Measurements from ENCODE around the gene SHF. TPM values are rescaled to one million over a fixed set of nuclear protein-coding genes. Genes with fewer than 3 reads are reported as not detected.
"Not testable (repeated sequence)": the region's sequence is repeated elsewhere in the genome, so short reads cannot be mapped to it uniquely, and the experiment has no call there.

SHF gene
- total RNA-seq, 1 experiment from 2014 or later, result 7.3 TPM

DNA sequence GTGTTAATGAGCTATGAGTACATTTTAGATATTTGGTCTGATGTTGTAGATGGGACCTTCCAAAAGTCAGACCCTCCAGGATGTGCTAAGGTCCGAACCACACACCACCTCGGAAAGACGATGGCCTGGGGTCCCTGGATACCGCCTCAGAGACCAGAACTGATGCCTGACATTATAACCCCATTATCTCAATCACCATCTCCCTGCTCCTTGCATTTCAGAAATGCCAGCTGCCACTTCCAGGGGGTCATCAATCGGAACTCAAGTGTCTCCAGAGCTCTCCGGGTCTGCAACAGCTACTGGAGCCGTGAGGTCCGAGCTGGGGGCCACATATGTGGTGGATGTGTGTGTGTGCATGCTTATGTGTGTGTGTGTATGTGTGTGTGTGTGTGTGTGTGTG is 50.1 kb downstream of the SHF start:
- no peak overlapping the region for H3K27ac Mint-ChIP-seq (ENCODE audit: unreplicated experiment)
- no peak overlapping the region for H3K4me3 Mint-ChIP-seq (ENCODE audit: low read depth, unreplicated experiment)
- H3K4me1 Mint-ChIP-seq (ENCODE audit: low read depth, unreplicated experiment), result no peaks in the 10 kb centered on the region
- CTCF ChIA-PET, result interaction anchor here (0.9 kb wide), 1 partner anchor 11 kb away, joined by 3 read pairs; no protein-coding TSS in a partner anchor
- H3K27me3 Mint-ChIP-seq (ENCODE audit: unreplicated experiment), result peaks cover 26% of the 10 kb centered on the region
- no peaks in the 10 kb centered on the region for H3K36me3 Mint-ChIP-seq (ENCODE audit: insufficient read depth, unreplicated experiment)
- no TSS peak for BruUV-seq (replicated peaks)
- intact Hi-C loops (cut with micrococcal nuclease; ENCODE audit: unreplicated experiment), result no loop called here
- TF ChIP-seq, protein P1, sequence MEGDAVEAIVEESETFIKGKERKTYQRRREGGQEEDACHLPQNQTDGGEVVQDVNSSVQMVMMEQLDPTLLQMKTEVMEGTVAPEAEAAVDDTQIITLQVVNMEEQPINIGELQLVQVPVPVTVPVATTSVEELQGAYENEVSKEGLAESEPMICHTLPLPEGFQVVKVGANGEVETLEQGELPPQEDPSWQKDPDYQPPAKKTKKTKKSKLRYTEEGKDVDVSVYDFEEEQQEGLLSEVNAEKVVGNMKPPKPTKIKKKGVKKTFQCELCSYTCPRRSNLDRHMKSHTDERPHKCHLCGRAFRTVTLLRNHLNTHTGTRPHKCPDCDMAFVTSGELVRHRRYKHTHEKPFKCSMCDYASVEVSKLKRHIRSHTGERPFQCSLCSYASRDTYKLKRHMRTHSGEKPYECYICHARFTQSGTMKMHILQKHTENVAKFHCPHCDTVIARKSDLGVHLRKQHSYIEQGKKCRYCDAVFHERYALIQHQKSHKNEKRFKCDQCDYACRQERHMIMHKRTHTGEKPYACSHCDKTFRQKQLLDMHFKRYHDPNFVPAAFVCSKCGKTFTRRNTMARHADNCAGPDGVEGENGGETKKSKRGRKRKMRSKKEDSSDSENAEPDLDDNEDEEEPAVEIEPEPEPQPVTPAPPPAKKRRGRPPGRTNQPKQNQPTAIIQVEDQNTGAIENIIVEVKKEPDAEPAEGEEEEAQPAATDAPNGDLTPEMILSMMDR (IDR thresholded peaks at IDR 0.05; ENCODE audit: unreplicated experiment), result no peak
- H3K9me3 Mint-ChIP-seq (ENCODE audit: low read depth, unreplicated experiment), result no peaks in the 10 kb centered on the region
- no peak for DNase-seq

- no peak for DNase-seq
- Mint-ChIP-seq H3K4me3 (ENCODE audit: low read depth, unreplicated experiment) (no peak overlapping the region), H3K36me3 (ENCODE audit: insufficient read depth, unreplicated experiment) (no peaks in the 10 kb centered on the region), H3K27ac (ENCODE audit: unreplicated experiment) (no peak overlapping the region), H3K9me3 (ENCODE audit: low read depth, unreplicated experiment) (no peaks in the 10 kb centered on the region), H3K27me3 (ENCODE audit: unreplicated experiment) (peaks cover 39% of the 10 kb centered on the region), H3K4me1 (ENCODE audit: low read depth, unreplicated experiment) (no peaks in the 10 kb centered on the region)
- BruUV-seq (replicated peaks), result no TSS peak
- TF ChIP-seq, protein P1 (IDR thresholded peaks at IDR 0.05; ENCODE audit: unreplicated experiment), result no peak
- intact Hi-C loops (cut with micrococcal nuclease; ENCODE audit: unreplicated experiment), result no loop called here
- CTCF ChIA-PET, result interaction anchor here (1.8 kb wide), 1 partner anchor 18 kb away, joined by 6 read pairs; no protein-coding TSS in a partner anchor
Measured at GRCh38 chr15:45136378-45136764, 51.4 kb downstream of the SHF start.

DNA sequence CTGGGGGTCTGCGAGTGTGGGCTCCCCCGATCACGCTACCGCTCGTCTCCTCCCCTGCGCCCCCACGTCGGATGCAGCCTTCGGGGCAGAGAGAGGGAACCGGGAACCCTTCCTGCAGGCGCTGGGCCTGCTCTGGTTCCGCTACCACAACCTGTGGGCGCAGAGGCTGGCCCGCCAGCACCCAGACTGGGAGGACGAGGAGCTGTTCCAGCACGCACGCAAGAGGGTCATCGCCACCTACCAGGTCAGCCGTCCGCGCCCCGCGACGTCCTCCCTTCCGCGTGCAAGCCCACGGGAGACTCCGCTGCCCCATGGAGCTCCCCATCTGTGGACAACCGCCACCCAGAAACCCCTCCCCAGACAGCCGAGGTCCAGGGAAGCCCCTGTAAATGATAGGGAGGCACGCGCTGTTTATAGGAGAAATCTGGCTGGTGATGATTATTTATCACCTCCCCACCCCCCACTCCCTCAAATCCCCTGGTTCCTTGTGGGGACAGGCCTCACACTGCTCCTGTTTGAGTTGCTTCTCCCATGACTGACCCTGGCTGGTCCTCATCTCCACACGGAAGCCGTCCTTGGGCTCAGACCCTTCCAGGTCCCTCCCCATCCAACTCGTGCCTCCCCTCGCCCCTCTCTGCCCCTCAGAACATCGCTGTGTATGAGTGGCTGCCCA is 51.9 kb downstream of the SHF start:
- H3K27ac Mint-ChIP-seq (ENCODE audit: unreplicated experiment); H3K4me1 Mint-ChIP-seq (ENCODE audit: low read depth, unreplicated experiment); BruUV-seq (replicated peaks); intact Hi-C loops (cut with micrococcal nuclease; ENCODE audit: unreplicated experiment); H3K9me3 Mint-ChIP-seq (ENCODE audit: low read depth, unreplicated experiment); H3K4me3 Mint-ChIP-seq (ENCODE audit: low read depth, unreplicated experiment); DNase-seq; H3K36me3 Mint-ChIP-seq (ENCODE audit: insufficient read depth, unreplicated experiment): not testable (repeated sequence)
- peaks cover 44% of the 10 kb centered on the region for H3K27me3 Mint-ChIP-seq (ENCODE audit: unreplicated experiment)
- CTCF ChIA-PET, result interaction anchor here (1.6 to 1.8 kb wide), 2 partner anchors 9 to 18 kb away, joined by 6 read pairs; no protein-coding TSS in a partner anchor

DNA sequence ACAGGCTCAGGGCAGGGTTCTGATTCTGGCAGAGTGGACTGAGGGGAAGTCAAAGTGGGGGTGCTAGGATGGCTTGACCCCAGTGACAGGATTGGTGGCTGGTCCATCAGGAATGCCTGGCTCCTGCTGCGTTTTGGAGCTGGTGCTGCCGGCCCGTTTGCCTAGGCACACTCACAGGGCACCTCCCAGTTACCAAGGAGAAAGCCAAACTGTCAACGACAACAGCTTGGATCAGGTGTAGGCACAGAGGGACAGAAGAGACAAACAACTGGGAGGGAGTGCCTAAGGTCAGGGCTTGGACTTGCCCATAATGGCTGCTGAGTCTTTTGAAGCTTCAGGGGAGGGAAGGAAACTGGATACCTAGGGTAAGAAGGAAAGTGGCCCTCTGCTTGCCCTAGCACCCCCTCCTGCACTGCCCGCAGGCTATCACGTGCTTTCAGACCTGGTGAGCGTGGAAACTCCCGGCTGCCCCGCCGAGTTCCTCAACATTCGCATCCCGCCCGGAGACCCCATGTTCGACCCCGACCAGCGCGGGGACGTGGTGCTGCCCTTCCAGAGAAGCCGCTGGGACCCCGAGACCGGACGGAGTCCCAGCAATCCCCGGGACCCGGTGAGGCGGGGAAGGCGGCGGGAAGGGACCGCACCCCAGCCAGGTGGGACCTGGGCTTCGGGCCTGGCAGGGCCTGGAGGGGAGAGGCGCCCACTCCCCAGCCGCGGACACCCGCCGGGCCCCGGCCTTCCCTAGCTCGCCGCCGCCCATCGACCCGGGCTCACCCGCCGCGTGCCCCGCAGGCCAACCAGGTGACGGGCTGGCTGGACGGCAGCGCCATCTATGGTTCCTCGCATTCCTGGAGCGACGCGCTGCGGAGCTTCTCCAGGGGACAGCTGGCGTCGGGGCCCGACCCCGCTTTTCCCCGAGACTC is 52.8 kb downstream of the SHF start:
- TF ChIP-seq, protein P1 (IDR thresholded peaks at IDR 0.05; ENCODE audit: unreplicated experiment), result no peak
- Mint-ChIP-seq H3K27ac (ENCODE audit: unreplicated experiment) (peak overlapping the region; percentile 30), H3K9me3 (ENCODE audit: low read depth, unreplicated experiment) (no peaks in the 10 kb centered on the region), H3K27me3 (ENCODE audit: unreplicated experiment) (peaks cover 52% of the 10 kb centered on the region), H3K4me1 (ENCODE audit: low read depth, unreplicated experiment) (no peaks in the 10 kb centered on the region), H3K36me3 (ENCODE audit: insufficient read depth, unreplicated experiment) (no peaks in the 10 kb centered on the region), H3K4me3 (ENCODE audit: low read depth, unreplicated experiment) (peak overlapping the region; percentile 21)
- BruUV-seq (replicated peaks), result no TSS peak
- intact Hi-C loops (cut with micrococcal nuclease; ENCODE audit: unreplicated experiment), result no loop called here
- CTCF ChIA-PET, result interaction anchor here (1.6 to 1.8 kb wide), 2 partner anchors 9 to 17 kb away, joined by 6 read pairs; no protein-coding TSS in a partner anchor
- peak; percentile 46 for DNase-seq
